HCT116 (cell line): Measurements from ENCODE around the gene MTUS2. TPM values are rescaled to one million over a fixed set of nuclear protein-coding genes. Genes with fewer than 3 reads are reported as not detected.

ENCODE experiments used
- ATAC-seq: fragments of 200-7000 bp; cut with Tn5 transposase; 2 replicates; pipeline ENCODE4 v1.9.1; 2020; ENCODE audit warnings: mild to moderate bottlenecking, moderate library complexity
- BruUV-seq: library from RNA; stranded (reverse); fragments of 400-500 nt; replicated peaks from 2 replicates; lab custom pipeline; 2021; lab: Mats Ljungman, UMichigan
- CTCF ChIA-PET: fragments of 300-600 bp; sonication (Branson Sonifier 250); formaldehyde crosslinking; loops from one replicate; lab custom pipeline; 2021; ENCODE audit warnings: antibody characterized with exemption; lab: Charles Lee
- POLR2A ChIA-PET: fragments of 300-600, 350-600 bp; sonication (Branson Sonifier 250); formaldehyde crosslinking; loops from one replicate; lab custom pipeline; 2021; ENCODE audit warnings: antibody characterized with exemption; lab: Charles Lee
- RAD21 ChIA-PET, 2 experiments: fragments of 300-600 bp; sonication (Branson Sonifier 250); formaldehyde crosslinking; loops; one replicate each; lab custom pipeline; 2023; ENCODE audit warnings: low total read pairs in 2 of 2; ENCODE audit not compliant: uncharacterized antibody in 2 of 2, unreplicated experiment in 2 of 2, low non-redundant PET in 1 of 2; lab: Charles Lee
- DNase-seq: peaks from one replicate; pipeline ENCODE4 v3.0.0-alpha.2; 2010; ENCODE audit warnings: low read depth, low spot score
- H2AFZ ChIP-seq: fragments of 200-600 bp; shearing (Covaris generic), sonication (generic); 2 replicates; pipeline ENCODE4 v1.6.1; 2017; ENCODE audit warnings: low read depth, mixed run types, mixed read lengths, antibody characterized with exemption, low read length; ENCODE audit not compliant: poor library complexity, severe bottlenecking
- H3K27ac ChIP-seq: 2 replicates; pipeline ENCODE4 v1.5.1; 2012; ENCODE audit warnings: low read depth, low read length
- H3K27me3 ChIP-seq: fragments of 200-600 bp; sonication (generic); 2 replicates; pipeline ENCODE4 v1.6.1; 2016; ENCODE audit warnings: mixed run types, low read length, mixed read lengths; ENCODE audit not compliant: insufficient read depth
- H3K36me3 ChIP-seq, 2 experiments: fragments of 200-500 bp in 1 of 2; fragments of 200-600 bp in 1 of 2; sonication (Bioruptor generic) in 1 of 2; sonication (generic) in 1 of 2; 2 replicates each; pipeline versions ENCODE4 v1.5.1 to v1.6.1; 2014 to 2016; ENCODE audit warnings: low read length in 2 of 2, inconsistent platforms in 1 of 2, mixed read lengths in 1 of 2, mixed run types in 1 of 2; ENCODE audit not compliant: insufficient read depth in 2 of 2, control insufficient read depth in 1 of 2
- H3K4me1 ChIP-seq, 2 experiments: fragments of 200-600 bp in 1 of 2; sonication (generic) in 1 of 2; 2 replicates each; pipeline versions ENCODE4 v1.5.1 to v1.6.1; 2012 to 2017; ENCODE audit warnings: low read length in 2 of 2, inconsistent platforms in 1 of 2, mild to moderate bottlenecking in 1 of 2, mixed read lengths in 1 of 2, mixed run types in 1 of 2, moderate library complexity in 1 of 2; ENCODE audit not compliant: insufficient read depth in 2 of 2, control insufficient read depth in 1 of 2
- H3K4me2 ChIP-seq: fragments of 200-600 bp; sonication (generic); 2 replicates; pipeline ENCODE4 v1.6.1; 2017; ENCODE audit warnings: mixed run types, low read length, mixed read lengths
- H3K4me3 ChIP-seq, 2 experiments: fragments of 200-600 bp in 1 of 2; sonication (generic) in 1 of 2; replicated peaks in 1 of 2; 2 replicates each; pipeline ENCODE4 v1.5.1; 2011 to 2016; ENCODE audit warnings: low read length in 2 of 2, control low read depth in 1 of 2, low read depth in 1 of 2, mild to moderate bottlenecking in 1 of 2, mixed read lengths in 1 of 2, mixed run types in 1 of 2
- H3K79me2 ChIP-seq: fragments of 200-600 bp; sonication (generic); 2 replicates; pipeline ENCODE4 v1.6.1; 2017; ENCODE audit warnings: mild to moderate bottlenecking, mixed run types, low read length, moderate library complexity, mixed read lengths; ENCODE audit not compliant: insufficient read depth
- H3K9ac ChIP-seq: fragments of 200-600 bp; sonication (generic); 2 replicates; pipeline ENCODE4 v1.6.1; 2016; ENCODE audit warnings: low read length, mixed read lengths
- H3K9me2 ChIP-seq: fragments of 200-600 bp; sonication (generic), shearing (Covaris generic); 2 replicates; pipeline ENCODE4 v1.6.1; 2017; ENCODE audit warnings: mixed run types, mild to moderate bottlenecking, moderate library complexity; ENCODE audit not compliant: insufficient read depth
- H3K9me3 ChIP-seq, 2 experiments: fragments of 200-500 bp in 1 of 2; fragments of 200-600 bp in 1 of 2; sonication (Bioruptor generic) in 1 of 2; sonication (generic) in 1 of 2; 2 replicates each; pipeline ENCODE4 v1.6.1; 2014 to 2017; ENCODE audit warnings: low read length in 2 of 2, mixed read lengths in 2 of 2, inconsistent platforms in 1 of 2, low read depth in 1 of 2, mild to moderate bottlenecking in 1 of 2, mixed run types in 1 of 2, moderate library complexity in 1 of 2; ENCODE audit not compliant: control insufficient read depth in 1 of 2, insufficient read depth in 1 of 2
- H4K20me1 ChIP-seq: fragments of 200-600 bp; sonication (generic), shearing (Covaris generic); 2 replicates; pipeline ENCODE4 v1.6.1; 2017; ENCODE audit warnings: mixed run types, mild to moderate bottlenecking, moderate library complexity; ENCODE audit not compliant: insufficient read depth
- ATF3 ChIP-seq: IDR thresholded peaks from 2 replicates; pipeline ENCODE4 v1.6.1; 2012
- CTCF ChIP-seq, 3 experiments: fragments of 200-600 bp in 1 of 3; sonication (generic) in 1 of 3; IDR thresholded peaks in 2 of 3; conservative IDR thresholded peaks in 1 of 3; 2 replicates each; pipeline ENCODE4 v1.5.1; 2012 to 2017; ENCODE audit warnings: low read depth in 2 of 3, low read length in 2 of 3, antibody characterized with exemption in 1 of 3, borderline replicate concordance in 1 of 3, control low read depth in 1 of 3, mild to moderate bottlenecking in 1 of 3, mixed read lengths in 1 of 3, mixed run types in 1 of 3, moderate library complexity in 1 of 3; ENCODE audit not compliant: insufficient read depth in 1 of 3
- EGR1 ChIP-seq: IDR thresholded peaks from 2 replicates; pipeline ENCODE4 v1.6.1; 2012; ENCODE audit warnings: low read depth
- EZH2 ChIP-seq: fragments of 200-600 bp; sonication (generic); IDR thresholded peaks from 2 replicates; pipeline ENCODE4 v1.6.1; 2017; ENCODE audit warnings: antibody characterized with exemption, mixed run types
- EZH2phosphoT487 ChIP-seq: fragments of 200-600 bp; IDR thresholded peaks from 2 replicates; pipeline ENCODE4 v1.6.1; 2018; ENCODE audit warnings: antibody characterized with exemption, borderline replicate concordance
- FOSL1 ChIP-seq: IDR thresholded peaks from 2 replicates; pipeline ENCODE4 v1.6.1; 2012; ENCODE audit warnings: low read depth
- JUND ChIP-seq: IDR thresholded peaks from 2 replicates; pipeline ENCODE4 v1.6.1; 2012
- MAX ChIP-seq: IDR thresholded peaks from 2 replicates; pipeline ENCODE4 v1.6.1; 2012
- POLR2A ChIP-seq: IDR thresholded peaks from 2 replicates; pipeline ENCODE4 v1.7.0; 2011; ENCODE audit warnings: borderline replicate concordance; ENCODE audit not compliant: insufficient read depth, insufficient read length; ENCODE audit errors: extremely low read depth
- POLR2AphosphoS5 ChIP-seq: IDR thresholded peaks from 2 replicates; pipeline ENCODE4 v1.6.1; 2011; ENCODE audit warnings: mild to moderate bottlenecking, low read depth, low read length, moderate library complexity
- RAD21 ChIP-seq: IDR thresholded peaks from 2 replicates; pipeline ENCODE4 v1.6.1; 2012; ENCODE audit warnings: low read depth, mild to moderate bottlenecking
- REST ChIP-seq: IDR thresholded peaks from 2 replicates; pipeline ENCODE4 v1.6.1; 2012; ENCODE audit warnings: low read depth
- SIN3A ChIP-seq: IDR thresholded peaks from 2 replicates; pipeline ENCODE4 v1.6.1; 2012; ENCODE audit warnings: low read depth
- SP1 ChIP-seq: IDR thresholded peaks from 2 replicates; pipeline ENCODE4 v1.6.1; 2012; ENCODE audit warnings: low read depth
- SRF ChIP-seq: IDR thresholded peaks from 2 replicates; pipeline ENCODE4 v1.6.1; 2012; ENCODE audit warnings: low read depth
- YY1 ChIP-seq: IDR thresholded peaks from 2 replicates; pipeline ENCODE4 v1.6.1; 2011; ENCODE audit warnings: low read length, low read depth, moderate library complexity, mild to moderate bottlenecking; ENCODE audit not compliant: insufficient replicate concordance; ENCODE audit errors: extremely low read depth
- ZFX ChIP-seq: fragments of 450-650 bp; IDR thresholded peaks from 2 replicates; pipeline ENCODE4 v1.6.1; 2017
- ZNF274 ChIP-seq: fragments of 200-500 bp; sonication (Bioruptor generic); IDR thresholded peaks from 2 replicates; pipeline ENCODE4 v1.6.1; 2014; ENCODE audit warnings: mild to moderate bottlenecking, low read depth, low read length, inconsistent platforms
- intact Hi-C: fragments of 100-400 bp; cut with micrococcal nuclease; formaldehyde crosslinking; loops from 2 replicates; pipeline ENCODE4 v1.10.0; 2022
- total RNA-seq: library from RNA; stranded (reverse); gene quantifications from one replicate; pipeline ENCODE4 v1.2.1, GENCODE V29; 2021; ENCODE audit not compliant: unreplicated experiment

Gene MTUS2
- total RNA-seq, 1 experiment from 2014 or later: 0.02 TPM

- Histone ChIP-seq H3K9me2 (no peaks in the 10 kb centered on the region), H3K4me3 (no peak overlapping the region), H3K4me1 (no peaks in the 10 kb centered on the region), H3K27me3 (peaks cover 8% of the 10 kb centered on the region; the same call in 1 of the 2 replicates), H3K9me3 (no peaks in the 10 kb centered on the region), H3K9ac (no peak overlapping the region), H4K20me1 (no peaks in the 10 kb centered on the region), H3K27ac (no peak overlapping the region), H3K79me2 (no peaks in the 10 kb centered on the region), H3K36me3 (no peaks in the 10 kb centered on the region), H3K4me2 (no peak overlapping the region), H2AFZ (no peak overlapping the region)
- intact Hi-C loops: no loop called here
- ChIA-PET POLR2A (no interaction called here), RAD21 (no interaction called here), CTCF (no interaction called here)
- no peak for TF ChIP-seq SIN3A
- no peak for TF ChIP-seq SRF
- TF ChIP-seq POLR2AphosphoS5: no peak
- no peak for TF ChIP-seq EZH2phosphoT487
- no peak for TF ChIP-seq ZFX
- no peak for TF ChIP-seq RAD21
- no peak for TF ChIP-seq ATF3
- TF ChIP-seq JUND: no peak
- no peak for TF ChIP-seq SP1
- no peak for TF ChIP-seq REST
- no peak for TF ChIP-seq FOSL1
- no peak for TF ChIP-seq CTCF (IDR thresholded peaks at IDR 0.05 in 2 of 3, conservative IDR thresholded peaks at IDR 0.05 in 1 of 3; ENCODE audit: borderline replicate concordance in 1 of 3, insufficient read depth in 1 of 3, low read depth in 2 of 3, low read length in 2 of 3)
- TF ChIP-seq EGR1: no peak
- no peak for TF ChIP-seq POLR2A
- no peak for TF ChIP-seq MAX
- no peak for TF ChIP-seq ZNF274
- TF ChIP-seq EZH2: no peak
- TF ChIP-seq YY1: no peak
- no TSS peak for BruUV-seq
- ATAC-seq (no peak), DNase-seq (no peak)
These were observed 288.1 kb downstream of the MTUS2 start for GRCh38 chr13:29108068-29108786.
